ENCODE data around the gene NCAPG.
A peak's percentile ranks its signal among the peaks of the same experiment; 100 is the strongest.

Gene NCAPG, protein sequence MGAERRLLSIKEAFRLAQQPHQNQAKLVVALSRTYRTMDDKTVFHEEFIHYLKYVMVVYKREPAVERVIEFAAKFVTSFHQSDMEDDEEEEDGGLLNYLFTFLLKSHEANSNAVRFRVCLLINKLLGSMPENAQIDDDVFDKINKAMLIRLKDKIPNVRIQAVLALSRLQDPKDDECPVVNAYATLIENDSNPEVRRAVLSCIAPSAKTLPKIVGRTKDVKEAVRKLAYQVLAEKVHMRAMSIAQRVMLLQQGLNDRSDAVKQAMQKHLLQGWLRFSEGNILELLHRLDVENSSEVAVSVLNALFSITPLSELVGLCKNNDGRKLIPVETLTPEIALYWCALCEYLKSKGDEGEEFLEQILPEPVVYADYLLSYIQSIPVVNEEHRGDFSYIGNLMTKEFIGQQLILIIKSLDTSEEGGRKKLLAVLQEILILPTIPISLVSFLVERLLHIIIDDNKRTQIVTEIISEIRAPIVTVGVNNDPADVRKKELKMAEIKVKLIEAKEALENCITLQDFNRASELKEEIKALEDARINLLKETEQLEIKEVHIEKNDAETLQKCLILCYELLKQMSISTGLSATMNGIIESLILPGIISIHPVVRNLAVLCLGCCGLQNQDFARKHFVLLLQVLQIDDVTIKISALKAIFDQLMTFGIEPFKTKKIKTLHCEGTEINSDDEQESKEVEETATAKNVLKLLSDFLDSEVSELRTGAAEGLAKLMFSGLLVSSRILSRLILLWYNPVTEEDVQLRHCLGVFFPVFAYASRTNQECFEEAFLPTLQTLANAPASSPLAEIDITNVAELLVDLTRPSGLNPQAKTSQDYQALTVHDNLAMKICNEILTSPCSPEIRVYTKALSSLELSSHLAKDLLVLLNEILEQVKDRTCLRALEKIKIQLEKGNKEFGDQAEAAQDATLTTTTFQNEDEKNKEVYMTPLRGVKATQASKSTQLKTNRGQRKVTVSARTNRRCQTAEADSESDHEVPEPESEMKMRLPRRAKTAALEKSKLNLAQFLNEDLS

GRCh38 chr4:17810260-17811077 is at the start of gene NCAPG, which contains the start of gene DCAF16:
Gene NCAPG, plus strand, starts transcription at chr4:17810979. Its CDS starts 99 bp downstream, at chr4:17811078.
Gene DCAF16, minus strand, starts transcription at chr4:17810757. Its CDS starts 6,616 bp downstream, at chr4:17804141.
- Histone ChIP-seq H3K27ac (peak within 1 kb of the TSS; percentile 68; the same call in 1 of the 2 replicates), H3K9me3 (ENCODE audit: low read depth, low read length) (no peaks in the 10 kb centered on the region), H3K4me3 (peak within 1 kb of the TSS; percentile 88), H3K9ac (ENCODE audit: insufficient read length) (peak within 1 kb of the TSS; percentile 96), H3K36me3 (ENCODE audit: insufficient read depth, low read length) (peaks cover 24% of the 10 kb centered on the region)
- peak; percentile 85 for DNase-seq (ENCODE audit: low read depth, low spot score)
- TF ChIP-seq FOXP2 (optimal IDR thresholded peaks at IDR 0.05; ENCODE audit: control extremely low read depth, extremely low read length, insufficient read depth) (no peak), POLR2AphosphoS5 (IDR thresholded peaks at IDR 0.05; ENCODE audit: borderline replicate concordance, low read depth, low read length) (peak; percentile 90), EZH2 (IDR thresholded peaks at IDR 0.05) (no peak)

- no peak overlapping the region for H3K4me3 ChIP-seq
- DNase-seq (ENCODE audit: low read depth, low spot score), result no peak
- no peak overlapping the region for H3K27ac ChIP-seq
- TF ChIP-seq FOXP2 (optimal IDR thresholded peaks at IDR 0.05; ENCODE audit: control extremely low read depth, extremely low read length, insufficient read depth), result no peak
- TF ChIP-seq POLR2AphosphoS5 (IDR thresholded peaks at IDR 0.05; ENCODE audit: borderline replicate concordance, low read depth, low read length), result no peak
- no peak for TF ChIP-seq EZH2 (IDR thresholded peaks at IDR 0.05)
- no peaks in the 10 kb centered on the region for H3K36me3 ChIP-seq (ENCODE audit: insufficient read depth, low read length)
- no peak overlapping the region for H3K9ac ChIP-seq (ENCODE audit: insufficient read length)
- H3K9me3 ChIP-seq (ENCODE audit: low read depth, low read length), result no peaks in the 10 kb centered on the region
Measured at GRCh38 chr4:17761062-17761461, 49.7 kb upstream of the NCAPG start.

DNA sequence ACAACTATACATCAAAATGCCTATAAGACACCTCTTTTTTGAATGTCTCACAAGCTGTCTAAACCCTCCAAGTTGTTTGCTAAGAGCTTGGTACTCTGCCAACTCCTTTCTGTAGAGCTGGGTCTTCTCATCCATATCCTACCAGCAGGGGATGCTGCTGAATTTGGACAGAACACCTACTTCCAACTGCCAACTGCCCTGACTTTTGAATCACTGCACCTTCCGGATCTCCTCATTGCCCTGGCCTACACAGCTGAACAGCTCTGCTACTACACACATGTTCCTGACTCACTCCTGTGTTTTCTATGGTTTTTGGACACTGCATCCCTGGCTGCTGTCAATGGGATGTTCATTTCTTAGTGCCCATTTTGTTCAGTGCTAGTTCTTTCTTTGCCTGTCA is 48.1 kb upstream of the NCAPG start:
- no peak for DNase-seq (ENCODE audit: low read depth, low spot score)
- Histone ChIP-seq H3K4me3 (no peak overlapping the region), H3K27ac (no peak overlapping the region), H3K9ac (ENCODE audit: insufficient read length) (no peak overlapping the region), H3K36me3 (ENCODE audit: insufficient read depth, low read length) (no peaks in the 10 kb centered on the region), H3K9me3 (ENCODE audit: low read depth, low read length) (no peaks in the 10 kb centered on the region)
- TF ChIP-seq EZH2 (IDR thresholded peaks at IDR 0.05), result no peak
- TF ChIP-seq POLR2AphosphoS5 (IDR thresholded peaks at IDR 0.05; ENCODE audit: borderline replicate concordance, low read depth, low read length), result no peak
- no peak for TF ChIP-seq FOXP2 (optimal IDR thresholded peaks at IDR 0.05; ENCODE audit: control extremely low read depth, extremely low read length, insufficient read depth)

- H3K36me3 ChIP-seq (ENCODE audit: insufficient read depth, low read length), result no peaks in the 10 kb centered on the region
- no peak for TF ChIP-seq FOXP2 (optimal IDR thresholded peaks at IDR 0.05; ENCODE audit: control extremely low read depth, extremely low read length, insufficient read depth)
- TF ChIP-seq POLR2AphosphoS5 (IDR thresholded peaks at IDR 0.05; ENCODE audit: borderline replicate concordance, low read depth, low read length), result no peak
- no peak for TF ChIP-seq EZH2 (IDR thresholded peaks at IDR 0.05)
- no peak overlapping the region for H3K4me3 ChIP-seq
- no peak for DNase-seq (ENCODE audit: low read depth, low spot score)
- H3K9me3 ChIP-seq (ENCODE audit: low read depth, low read length), result no peaks in the 10 kb centered on the region
- no peak overlapping the region for H3K27ac ChIP-seq
- H3K9ac ChIP-seq (ENCODE audit: insufficient read length), result no peak overlapping the region
Measured at GRCh38 chr4:17763416-17763815, 47.4 kb upstream of the NCAPG start.

DNA sequence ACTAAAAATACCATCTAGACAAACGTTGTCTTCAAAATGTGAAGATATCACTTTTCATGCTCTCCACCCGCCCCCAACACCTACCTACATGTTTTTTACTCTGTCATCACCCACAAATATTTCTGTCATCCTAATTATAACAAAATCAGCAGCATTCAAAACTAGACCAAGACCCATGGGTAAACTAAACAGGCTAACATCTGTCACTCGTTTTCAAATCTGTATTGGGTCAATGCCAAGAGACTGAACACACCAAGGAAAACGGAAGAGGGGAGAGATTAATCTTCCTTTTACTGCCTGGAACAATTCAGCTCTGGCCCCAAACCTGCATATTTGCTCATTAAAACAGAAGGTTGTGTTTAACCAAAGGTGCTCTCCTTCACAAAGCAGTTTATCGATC is 46.8 kb upstream of the NCAPG start:
- Histone ChIP-seq H3K9ac (ENCODE audit: insufficient read length) (no peak overlapping the region), H3K36me3 (ENCODE audit: insufficient read depth, low read length) (no peaks in the 10 kb centered on the region), H3K27ac (no peak overlapping the region), H3K4me3 (no peak overlapping the region), H3K9me3 (ENCODE audit: low read depth, low read length) (no peaks in the 10 kb centered on the region)
- TF ChIP-seq POLR2AphosphoS5 (IDR thresholded peaks at IDR 0.05; ENCODE audit: borderline replicate concordance, low read depth, low read length) (no peak), EZH2 (IDR thresholded peaks at IDR 0.05) (no peak), FOXP2 (optimal IDR thresholded peaks at IDR 0.05; ENCODE audit: control extremely low read depth, extremely low read length, insufficient read depth) (no peak)
- DNase-seq (ENCODE audit: low read depth, low spot score), result no peak

- Histone ChIP-seq H3K27ac (no peak overlapping the region), H3K9ac (ENCODE audit: insufficient read length) (no peak overlapping the region), H3K9me3 (ENCODE audit: low read depth, low read length) (no peaks in the 10 kb centered on the region), H3K4me3 (no peak overlapping the region), H3K36me3 (ENCODE audit: insufficient read depth, low read length) (no peaks in the 10 kb centered on the region)
- DNase-seq (ENCODE audit: low read depth, low spot score), result no peak
- TF ChIP-seq EZH2 (IDR thresholded peaks at IDR 0.05) (no peak), POLR2AphosphoS5 (IDR thresholded peaks at IDR 0.05; ENCODE audit: borderline replicate concordance, low read depth, low read length) (no peak), FOXP2 (optimal IDR thresholded peaks at IDR 0.05; ENCODE audit: control extremely low read depth, extremely low read length, insufficient read depth) (no peak)
Measured at GRCh38 chr4:17765514-17766286, 45.1 kb upstream of the NCAPG start.

Measured in SK-N-MC (cell line).